GM23338 (cell line): ENCODE results near the gene PANK4. TPM values are rescaled to one million over a fixed set of nuclear protein-coding genes. Genes with fewer than 3 reads are reported as not detected.

ENCODE experiments used
- ATAC-seq: fragments of 200-7000 bp; cut with Tn5 transposase; 3 replicates; pipeline ENCODE4 v1.9.1; 2020
- DNase-seq: peaks from one replicate; pipeline ENCODE4 v3.0.0-alpha.2; 2015; ENCODE audit warnings: low spot score
- H2AFZ ChIP-seq: fragments of 200-600 bp; sonication (generic); 2 replicates; pipeline ENCODE4 v1.8.0; 2016; ENCODE audit warnings: antibody characterized with exemption, mild to moderate bottlenecking, moderate library complexity
- H3F3A ChIP-seq: fragments of 200-600 bp; sonication (generic); replicated peaks from 2 replicates; pipeline ENCODE4 v1.8.0; 2017; ENCODE audit warnings: antibody characterized with exemption, mixed run types, low read depth
- H3K27ac ChIP-seq: fragments of 200-600 bp; sonication (generic); 2 replicates; pipeline ENCODE4 v1.6.1; 2016; ENCODE audit warnings: low read depth
- H3K27me3 ChIP-seq: fragments of 200-600 bp; sonication (generic); 2 replicates; pipeline ENCODE4 v1.8.0; 2016; ENCODE audit warnings: mild to moderate bottlenecking, mixed run types, moderate library complexity; ENCODE audit not compliant: insufficient read depth
- H3K36me3 ChIP-seq: fragments of 200-600 bp; sonication (generic); 2 replicates; pipeline ENCODE4 v1.8.0; 2016; ENCODE audit warnings: mild to moderate bottlenecking; ENCODE audit not compliant: insufficient read depth
- H3K4me1 ChIP-seq: fragments of 200-600 bp; sonication (generic); 2 replicates; pipeline ENCODE4 v1.8.0; 2016; ENCODE audit warnings: mild to moderate bottlenecking, moderate library complexity; ENCODE audit not compliant: insufficient read depth
- H3K4me2 ChIP-seq: fragments of 200-600 bp; sonication (generic); 2 replicates; pipeline ENCODE4 v1.7.1; 2017; ENCODE audit warnings: mixed run types
- H3K4me3 ChIP-seq: fragments of 200-600 bp; sonication (generic); 2 replicates; pipeline ENCODE4 v1.6.1; 2016; ENCODE audit warnings: mixed run types
- H3K79me2 ChIP-seq: fragments of 200-600 bp; sonication (generic); replicated peaks from 2 replicates; pipeline ENCODE4 v1.8.0; 2017; ENCODE audit warnings: mild to moderate bottlenecking; ENCODE audit not compliant: insufficient read depth
- H3K9me2 ChIP-seq: fragments of 200-600 bp; sonication (generic); 2 replicates; pipeline ENCODE4 v1.8.0; 2017; ENCODE audit not compliant: insufficient read depth
- H4K20me1 ChIP-seq: fragments of 200-600 bp; sonication (generic); replicated peaks from 2 replicates; pipeline ENCODE4 v1.8.0; 2017; ENCODE audit warnings: mild to moderate bottlenecking; ENCODE audit not compliant: insufficient read depth
- H3K27ac Mint-ChIP-seq: 2 replicates; pipeline ENCODE4 v1.8.0; 2020; ENCODE audit warnings: inconsistent platforms, mild to moderate bottlenecking, moderate library complexity, mixed read lengths
- H3K27me3 Mint-ChIP-seq: 3 replicates; pipeline ENCODE4 v1.8.0; 2022; ENCODE audit warnings: low read depth, mild to moderate bottlenecking, moderate library complexity, mixed read lengths, inconsistent platforms; ENCODE audit not compliant: insufficient read depth, poor library complexity
- H3K36me3 Mint-ChIP-seq: 3 replicates; pipeline ENCODE4 v1.8.0; 2021; ENCODE audit warnings: low read depth, mild to moderate bottlenecking, inconsistent platforms, moderate library complexity, mixed read lengths
- H3K4me1 Mint-ChIP-seq: 3 replicates; pipeline ENCODE4 v1.8.0; 2020; ENCODE audit warnings: mild to moderate bottlenecking, inconsistent platforms, mixed read lengths
- H3K4me3 Mint-ChIP-seq: 3 replicates; pipeline ENCODE4 v1.8.0; 2021; ENCODE audit warnings: moderate library complexity, mild to moderate bottlenecking, inconsistent platforms, mixed read lengths
- H3K9me3 Mint-ChIP-seq: 3 replicates; pipeline ENCODE4 v1.8.0; 2020; ENCODE audit warnings: moderate library complexity, mild to moderate bottlenecking, inconsistent platforms, mixed read lengths
- CREB1 ChIP-seq: fragments of 250-450 bp; sonication (Bioruptor Pico); IDR thresholded peaks from 2 replicates; pipeline ENCODE4 v1.5.0; 2020; ENCODE audit warnings: low read depth, mild to moderate bottlenecking, moderate library complexity
- CTCF ChIP-seq, 2 experiments: fragments of 200-600 bp in 1 of 2; sonication (generic) in 1 of 2; conservative IDR thresholded peaks; 2 replicates each; pipeline versions ENCODE4 v1.5.1 to v1.6.1; 2016 to 2017; ENCODE audit warnings: antibody characterized with exemption in 2 of 2, low read depth in 2 of 2, mild to moderate bottlenecking in 2 of 2, moderate library complexity in 1 of 2
- EZH2phosphoT487 ChIP-seq: fragments of 200-600 bp; sonication (generic); IDR thresholded peaks from one replicate; pipeline ENCODE4 v1.8.1; 2018; ENCODE audit warnings: antibody characterized with exemption; ENCODE audit not compliant: unreplicated experiment
- REST ChIP-seq: IDR thresholded peaks from one replicate; pipeline ENCODE4 v1.6.1; 2018; ENCODE audit warnings: antibody characterized with exemption; ENCODE audit not compliant: unreplicated experiment
- STAT1 ChIP-seq: IDR thresholded peaks from one replicate; pipeline ENCODE4 v1.6.1; 2016; ENCODE audit warnings: antibody characterized with exemption; ENCODE audit not compliant: unreplicated experiment
- ZNF114 ChIP-seq: fragments of 250-450 bp; sonication (Bioruptor Pico); IDR thresholded peaks from 2 replicates; pipeline ENCODE4 v1.5.0; 2020; ENCODE audit warnings: mild to moderate bottlenecking, moderate library complexity
- polyA plus RNA-seq: library from polyadenylated mRNA; unstranded; fragments of >200 nt; fragmentation: Nextera tagmentation; extraction: Ambion mirVana; gene quantifications from 2 replicates; pipeline ENCODE4 v1.2.1, GENCODE V29; 2016
- total RNA-seq: library from RNA; depleted of rRNA; stranded (reverse); fragments of >200 nt; shearing (Covaris generic); gene quantifications from 2 replicates; pipeline ENCODE4 v1.2.3, GENCODE V29; 2014

Gene PANK4
- total and polyA plus RNA-seq, 2 experiments from 2014 or later, result 25.8 to 43.7 TPM

- H3K4me3 ChIP-seq, result peak overlapping the region; percentile 85
- peaks cover 16% of the 10 kb centered on the region; the same call in 1 of the 2 replicates for H3K4me1 ChIP-seq
- peak; percentile 46 for ATAC-seq
- H3K36me3 ChIP-seq, result no peaks in the 10 kb centered on the region
- 0 out of 2 replicates have a peak overlapping the region, but pooled peaks have one; percentile 50 for H3K27ac ChIP-seq
- H3K9me2 ChIP-seq, result no peaks in the 10 kb centered on the region
- no peak overlapping the region for H2AFZ ChIP-seq
- Mint-ChIP-seq H3K4me1 (peaks cover 2% of the 10 kb centered on the region; the same call in 1 of the 3 replicates), H3K9me3 (no peaks in the 10 kb centered on the region), H3K4me3 (peak overlapping the region; percentile 77; the same call in 2 of the 3 replicates), H3K36me3 (no peaks in the 10 kb centered on the region), H3K27ac (no peak overlapping the region), H3K27me3 (peaks cover 9% of the 10 kb centered on the region)
- TF ChIP-seq CTCF (conservative IDR thresholded peaks at IDR 0.05; ENCODE audit: low read depth in 2 of 2) (peak; percentile 85 to 94), REST (no peak)
- H3F3A ChIP-seq, result peaks cover 4% of the 10 kb centered on the region; the same call in 1 of the 2 replicates
- peak overlapping the region; percentile 92 for H3K4me2 ChIP-seq
- no peaks in the 10 kb centered on the region for H3K79me2 ChIP-seq
- H4K20me1 ChIP-seq, result no peaks in the 10 kb centered on the region
- peak; percentile 89 for DNase-seq
- no peaks in the 10 kb centered on the region for H3K27me3 ChIP-seq
Observed at GRCh38 chr1:2548068-2548589, 21.7 kb upstream of the PANK4 start.

GRCh38 chr1:2547210-2548067 is 21.0 kb upstream of the PANK4 start:
- Histone ChIP-seq H3K27ac (peak overlapping the region; percentile 84; the same call in 1 of the 2 replicates), H2AFZ (peak overlapping the region; percentile 14; the same call in 1 of the 2 replicates), H3K4me1 (peaks cover 16% of the 10 kb centered on the region; the same call in 1 of the 2 replicates), H3K4me3 (peak overlapping the region; percentile 85), H3K9me2 (no peaks in the 10 kb centered on the region), H4K20me1 (no peaks in the 10 kb centered on the region), H3K4me2 (peak overlapping the region; percentile 92), H3K79me2 (no peaks in the 10 kb centered on the region), H3K36me3 (no peaks in the 10 kb centered on the region), H3F3A (peaks cover 4% of the 10 kb centered on the region; the same call in 1 of the 2 replicates), H3K27me3 (no peaks in the 10 kb centered on the region)
- peaks cover 2% of the 10 kb centered on the region; the same call in 1 of the 3 replicates for H3K4me1 Mint-ChIP-seq
- H3K27me3 Mint-ChIP-seq, result peaks cover 13% of the 10 kb centered on the region
- H3K27ac Mint-ChIP-seq, result no peak overlapping the region
- ATAC-seq (peak; percentile 5), DNase-seq (no peak)
- peak overlapping the region; percentile 77 for H3K4me3 Mint-ChIP-seq
- H3K9me3 Mint-ChIP-seq, result no peaks in the 10 kb centered on the region
- no peaks in the 10 kb centered on the region for H3K36me3 Mint-ChIP-seq
- no peak for TF ChIP-seq REST
- TF ChIP-seq CREB1 (CRISPR knock-in tag), result no peak
- TF ChIP-seq EZH2phosphoT487, result no peak
- no peak for TF ChIP-seq CTCF (conservative IDR thresholded peaks at IDR 0.05; ENCODE audit: low read depth in 2 of 2)
- TF ChIP-seq STAT1, result no peak
- no peak for TF ChIP-seq ZNF114 (CRISPR knock-in tag)
